Esophagus squamous epithelium (tissue), 4 donors: ENCODE results near the gene ACER2.

Experiments
- POLR2A ChIP-seq, 4 donors: fragments of 450-650 bp; IDR thresholded peaks; one replicate each; pipeline ENCODE4 v1.6.1; 2017; ENCODE audit warnings: antibody characterized with exemption in 4 of 4, mild to moderate bottlenecking in 4 of 4, moderate library complexity in 3 of 4
- TF ChIP-seq, protein P1 (sequence below), 6 experiments: fragments of 450-650 bp in 4 of 6; fragments of 200-600 bp in 2 of 6; sonication (generic) in 2 of 6; IDR thresholded peaks; one replicate each; pipeline ENCODE4 v1.5.1; 2016 to 2019; ENCODE audit warnings: antibody characterized with exemption in 6 of 6, mild to moderate bottlenecking in 4 of 6, moderate library complexity in 4 of 6

DNA sequence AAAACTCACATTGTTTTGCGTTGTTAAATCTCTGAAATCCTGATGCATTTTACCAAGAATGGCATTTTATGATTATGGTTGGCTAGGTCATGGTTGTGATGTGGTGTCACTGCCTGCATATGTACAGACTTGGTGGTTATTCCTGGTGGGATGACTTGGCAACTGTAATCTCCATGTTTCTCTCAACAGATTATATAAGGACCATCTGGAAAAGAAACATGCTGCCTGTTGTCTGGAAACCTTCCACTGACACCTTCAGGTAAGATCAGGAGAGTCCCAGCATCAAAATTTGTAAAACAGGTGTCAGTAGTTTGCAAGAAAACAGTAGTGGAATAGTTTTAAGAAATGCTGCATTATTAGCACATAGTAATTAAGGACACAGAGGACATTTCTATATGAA is 3.0 kb upstream of the ACER2 start:
- TF ChIP-seq, protein P1, sequence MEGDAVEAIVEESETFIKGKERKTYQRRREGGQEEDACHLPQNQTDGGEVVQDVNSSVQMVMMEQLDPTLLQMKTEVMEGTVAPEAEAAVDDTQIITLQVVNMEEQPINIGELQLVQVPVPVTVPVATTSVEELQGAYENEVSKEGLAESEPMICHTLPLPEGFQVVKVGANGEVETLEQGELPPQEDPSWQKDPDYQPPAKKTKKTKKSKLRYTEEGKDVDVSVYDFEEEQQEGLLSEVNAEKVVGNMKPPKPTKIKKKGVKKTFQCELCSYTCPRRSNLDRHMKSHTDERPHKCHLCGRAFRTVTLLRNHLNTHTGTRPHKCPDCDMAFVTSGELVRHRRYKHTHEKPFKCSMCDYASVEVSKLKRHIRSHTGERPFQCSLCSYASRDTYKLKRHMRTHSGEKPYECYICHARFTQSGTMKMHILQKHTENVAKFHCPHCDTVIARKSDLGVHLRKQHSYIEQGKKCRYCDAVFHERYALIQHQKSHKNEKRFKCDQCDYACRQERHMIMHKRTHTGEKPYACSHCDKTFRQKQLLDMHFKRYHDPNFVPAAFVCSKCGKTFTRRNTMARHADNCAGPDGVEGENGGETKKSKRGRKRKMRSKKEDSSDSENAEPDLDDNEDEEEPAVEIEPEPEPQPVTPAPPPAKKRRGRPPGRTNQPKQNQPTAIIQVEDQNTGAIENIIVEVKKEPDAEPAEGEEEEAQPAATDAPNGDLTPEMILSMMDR (IDR thresholded peaks at IDR 0.05), result no peak
- TF ChIP-seq POLR2A (IDR thresholded peaks at IDR 0.05), result no peak
